Esophagus squamous epithelium (tissue), 5 donors: ENCODE results near the gene PINLYP. TPM values are rescaled to one million over a fixed set of nuclear protein-coding genes. Genes with fewer than 3 reads are reported as not detected.

Source experiments
- DNase-seq: peaks from one replicate; lab custom pipeline; 2025; lab: John Stamatoyannopoulos, UW
- H3K27ac ChIP-seq, 4 donors: fragments of 200-600 bp; sonication (generic); one replicate each; pipeline ENCODE4 v1.5.1; 2016 to 2019; ENCODE audit warnings: mild to moderate bottlenecking in 1 of 4
- H3K27me3 ChIP-seq, 4 donors: fragments of 200-600 bp; sonication (generic); 1 replicate in 3 of 4; 2 replicates in 1 of 4; pipeline versions ENCODE4 v1.5.1 to v1.6.0; 2017 to 2021; ENCODE audit warnings: antibody characterized with exemption in 1 of 4
- H3K36me3 ChIP-seq, 3 donors: fragments of 200-600 bp; sonication (generic); one replicate each; pipeline ENCODE4 v1.5.1; 2016 to 2019
- H3K4me1 ChIP-seq, 3 donors: fragments of 200-600 bp; sonication (generic); one replicate each; pipeline ENCODE4 v1.5.1; 2017 to 2019
- H3K4me3 ChIP-seq, 4 donors: fragments of 200-600 bp; sonication (generic); 1 replicate in 3 of 4; 2 replicates in 1 of 4; pipeline ENCODE4 v1.5.1; 2016 to 2019; ENCODE audit warnings: mild to moderate bottlenecking in 2 of 4, moderate library complexity in 1 of 4
- H3K9me3 ChIP-seq, 3 donors: fragments of 200-600 bp; sonication (generic); one replicate each; pipeline ENCODE4 v1.5.1; 2016 to 2019
- POLR2A ChIP-seq, 4 donors: fragments of 450-650 bp; IDR thresholded peaks; one replicate each; pipeline ENCODE4 v1.6.1; 2017; ENCODE audit warnings: antibody characterized with exemption in 4 of 4, mild to moderate bottlenecking in 4 of 4, moderate library complexity in 3 of 4
- WGBS, 2 donors: methylation state at CpG; one replicate each; pipeline ENCODE4 v1.1.5; 2018; 5-methylcytosine and 5-hydroxymethylcytosine counted together
- intact Hi-C: fragments of 100-400 bp; cut with DNase I; formaldehyde crosslinking; loops from one replicate; pipeline ENCODE4 v1.15.0; 2022
- total RNA-seq, 4 donors: library from RNA; depleted of rRNA; stranded (reverse); fragments of >200 nt; gene quantifications; one replicate each; pipeline ENCODE4 v1.1.0, GENCODE V29; 2016
- TF ChIP-seq, protein P1 (sequence below), 6 experiments: fragments of 450-650 bp in 4 of 6; fragments of 200-600 bp in 2 of 6; sonication (generic) in 2 of 6; IDR thresholded peaks; one replicate each; pipeline ENCODE4 v1.5.1; 2016 to 2019; ENCODE audit warnings: antibody characterized with exemption in 6 of 6, mild to moderate bottlenecking in 4 of 6, moderate library complexity in 4 of 6
- donor health status: DM: yes; HTN: yes; CAD: no.

PINLYP gene
- total RNA-seq, 4 donors from 2014 or later, result 1.9 to 23.3 (median 9.3) TPM

DNA sequence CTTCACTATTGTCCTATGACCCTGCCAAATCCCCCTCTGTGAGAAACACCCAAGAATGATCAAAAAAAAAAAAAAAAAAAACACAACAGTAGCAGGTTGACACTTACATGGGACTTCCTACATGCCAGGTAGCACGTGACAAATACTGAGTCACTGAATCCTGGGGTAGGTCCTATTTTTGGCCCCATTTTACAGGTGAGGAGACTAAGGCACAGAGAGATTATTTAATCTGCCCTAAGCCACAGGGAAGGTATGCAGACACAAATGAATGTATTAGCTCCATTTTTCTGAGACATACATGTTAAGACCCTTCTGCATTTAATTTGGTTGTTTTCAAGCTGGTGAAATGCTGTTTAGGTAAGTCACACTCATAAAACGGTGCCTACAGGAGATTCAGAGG is 26.9 kb upstream of the PINLYP start:
- Histone ChIP-seq H3K4me3 (no peak overlapping the region), H3K9me3 (no peaks in the 10 kb centered on the region), H3K27me3 (no peaks in the 10 kb centered on the region), H3K36me3 (peaks cover 9 to 86% (median 28%) of the 10 kb centered on the region in 3 donors), H3K4me1 (no peaks in the 10 kb centered on the region), H3K27ac (no peak overlapping the region)
- 63 to 88% methylated on average over 2 of the region's 2 CpGs for WGBS, 2 donors
- no peak for DNase-seq
- intact Hi-C loops, result no loop called here
- TF ChIP-seq POLR2A (IDR thresholded peaks at IDR 0.05), result no peak
- TF ChIP-seq, protein P1, sequence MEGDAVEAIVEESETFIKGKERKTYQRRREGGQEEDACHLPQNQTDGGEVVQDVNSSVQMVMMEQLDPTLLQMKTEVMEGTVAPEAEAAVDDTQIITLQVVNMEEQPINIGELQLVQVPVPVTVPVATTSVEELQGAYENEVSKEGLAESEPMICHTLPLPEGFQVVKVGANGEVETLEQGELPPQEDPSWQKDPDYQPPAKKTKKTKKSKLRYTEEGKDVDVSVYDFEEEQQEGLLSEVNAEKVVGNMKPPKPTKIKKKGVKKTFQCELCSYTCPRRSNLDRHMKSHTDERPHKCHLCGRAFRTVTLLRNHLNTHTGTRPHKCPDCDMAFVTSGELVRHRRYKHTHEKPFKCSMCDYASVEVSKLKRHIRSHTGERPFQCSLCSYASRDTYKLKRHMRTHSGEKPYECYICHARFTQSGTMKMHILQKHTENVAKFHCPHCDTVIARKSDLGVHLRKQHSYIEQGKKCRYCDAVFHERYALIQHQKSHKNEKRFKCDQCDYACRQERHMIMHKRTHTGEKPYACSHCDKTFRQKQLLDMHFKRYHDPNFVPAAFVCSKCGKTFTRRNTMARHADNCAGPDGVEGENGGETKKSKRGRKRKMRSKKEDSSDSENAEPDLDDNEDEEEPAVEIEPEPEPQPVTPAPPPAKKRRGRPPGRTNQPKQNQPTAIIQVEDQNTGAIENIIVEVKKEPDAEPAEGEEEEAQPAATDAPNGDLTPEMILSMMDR (IDR thresholded peaks at IDR 0.05), result no peak

DNA sequence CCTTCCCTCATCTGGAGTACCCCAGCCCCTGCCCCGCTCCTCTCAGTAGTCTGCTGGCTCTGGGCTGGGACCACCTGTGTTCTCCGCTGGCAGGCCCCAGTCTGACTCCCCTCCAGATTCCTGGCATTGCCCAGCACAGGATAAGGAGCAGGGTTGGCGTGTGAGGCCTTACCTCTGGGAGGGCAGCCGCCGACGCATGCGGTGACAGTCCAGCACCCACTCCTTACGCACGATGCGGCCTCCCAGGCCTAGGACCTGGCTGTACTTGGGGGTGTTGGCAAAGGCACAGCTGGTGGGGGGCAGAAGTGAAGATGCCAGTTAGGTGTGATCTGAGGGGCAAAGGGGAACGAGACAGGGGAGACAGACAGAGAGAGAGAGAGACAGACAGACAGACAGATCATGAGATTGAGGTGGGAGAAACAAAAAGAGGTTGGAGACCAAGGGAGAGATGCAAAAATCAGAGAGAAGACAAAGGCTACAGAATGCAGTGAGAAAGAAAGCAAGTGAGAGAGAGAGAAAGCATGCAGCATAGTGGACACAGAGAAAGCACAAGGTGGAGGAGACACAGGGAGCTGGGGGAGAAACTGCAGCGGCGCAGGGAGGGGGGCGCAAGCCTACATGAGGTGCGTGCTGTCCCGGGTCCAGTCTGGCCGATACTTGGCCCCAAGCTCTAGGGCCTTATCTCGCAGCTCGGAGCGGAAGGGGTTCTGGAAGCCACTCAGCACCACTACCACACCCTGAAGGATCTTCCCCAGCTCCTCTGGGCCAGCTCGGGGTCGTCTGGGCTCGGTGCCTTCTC is 24.0 kb upstream of the PINLYP start:
- TF ChIP-seq, protein P1 (IDR thresholded peaks at IDR 0.05), result no peak
- TF ChIP-seq POLR2A (IDR thresholded peaks at IDR 0.05), result no peak
- Histone ChIP-seq H3K4me1 (no peaks in the 10 kb centered on the region), H3K27ac (no peak overlapping the region), H3K36me3 (peaks cover 9 to 92% (median 30%) of the 10 kb centered on the region in 3 donors), H3K27me3 (no peaks in the 10 kb centered on the region), H3K9me3 (no peaks in the 10 kb centered on the region), H3K4me3 (no peak overlapping the region)
- 85 to 90% methylated on average over 10 to 18 of the region's 23 CpGs for WGBS, 2 donors
- intact Hi-C loops, result no loop called here
- DNase-seq, result no peak

DNA sequence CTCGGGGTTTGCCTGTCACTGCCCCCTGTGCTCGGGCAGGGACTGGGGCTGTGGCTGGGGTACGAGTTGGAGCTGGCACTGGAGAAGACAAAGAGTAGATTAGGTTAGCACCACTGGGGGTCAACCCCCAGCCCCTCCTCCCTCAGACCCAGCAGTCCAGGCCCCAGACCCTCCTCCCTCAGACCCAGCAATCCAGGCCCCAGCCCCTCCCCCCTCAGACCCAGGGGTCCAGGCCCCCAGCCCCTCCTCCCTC is 23.5 kb upstream of the PINLYP start:
- DNase-seq, result no peak
- H3K4me1 ChIP-seq, result no peaks in the 10 kb centered on the region
- H3K27ac ChIP-seq, result no peak overlapping the region
- H3K4me3 ChIP-seq, result no peak overlapping the region
- WGBS, 2 donors, result 81% methylated on average over 3 of the region's 3 CpGs; no CpG with 5 or more reads in 1 of the 2 donors
- no peaks in the 10 kb centered on the region for H3K9me3 ChIP-seq
- TF ChIP-seq, protein P1 (IDR thresholded peaks at IDR 0.05), result no peak
- TF ChIP-seq POLR2A (IDR thresholded peaks at IDR 0.05), result no peak
- intact Hi-C loops, result no loop called here
- no peaks in the 10 kb centered on the region for H3K27me3 ChIP-seq
- H3K36me3 ChIP-seq, result peaks cover 9 to 92% (median 30%) of the 10 kb centered on the region in 3 donors

DNA sequence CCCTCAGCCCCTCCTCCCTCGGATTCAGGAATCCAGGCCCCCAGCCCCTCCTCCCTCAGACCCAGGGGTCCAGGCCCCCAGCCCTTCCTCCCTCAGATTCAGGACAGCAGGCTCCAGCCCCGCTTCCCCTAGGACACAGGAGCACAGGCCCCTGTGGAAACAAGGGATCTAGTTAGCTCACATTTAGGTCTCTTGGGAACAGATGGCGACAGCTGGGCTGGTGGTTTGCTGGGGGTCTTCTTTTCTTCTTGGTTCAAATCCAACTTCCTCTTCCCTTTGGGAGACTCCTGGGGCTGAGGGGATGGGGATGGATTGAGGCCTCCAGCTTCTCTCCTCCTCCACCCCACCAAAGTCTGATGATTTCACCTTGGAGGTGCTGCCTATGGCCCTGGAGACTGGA is 23.0 kb upstream of the PINLYP start:
- H3K27ac ChIP-seq, result no peak overlapping the region
- intact Hi-C loops, result no loop called here
- WGBS, 2 donors, result 80 to 100% methylated on average over 1 to 2 of the region's 3 CpGs
- TF ChIP-seq POLR2A (IDR thresholded peaks at IDR 0.05), result no peak
- TF ChIP-seq, protein P1 (IDR thresholded peaks at IDR 0.05), result no peak
- H3K4me3 ChIP-seq, result no peak overlapping the region
- DNase-seq, result no peak
- H3K27me3 ChIP-seq, result no peaks in the 10 kb centered on the region
- no peaks in the 10 kb centered on the region for H3K9me3 ChIP-seq
- peaks cover 9 to 91% (median 30%) of the 10 kb centered on the region in 3 donors for H3K36me3 ChIP-seq
- no peaks in the 10 kb centered on the region for H3K4me1 ChIP-seq

DNA sequence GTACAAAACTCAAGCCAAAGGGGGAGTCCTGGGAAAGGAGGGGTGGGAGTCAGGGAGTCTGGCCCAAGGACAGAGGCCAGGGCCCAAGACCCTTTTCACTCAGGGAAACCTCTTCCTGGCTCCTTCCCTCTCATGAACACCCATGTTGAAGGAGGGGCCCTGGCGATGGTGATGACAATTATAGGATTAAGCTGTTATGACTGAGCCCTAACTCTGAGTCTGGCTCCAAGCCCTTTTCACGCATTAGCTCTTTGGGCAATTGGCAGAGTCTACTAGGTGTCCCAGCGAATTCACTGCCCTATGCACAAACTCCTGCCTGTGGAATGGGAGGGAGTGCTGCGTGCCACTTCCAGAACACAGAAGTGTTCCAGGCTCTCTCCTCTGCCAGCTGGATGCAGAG is 21.9 kb upstream of the PINLYP start:
- H3K4me3 ChIP-seq, result no peak overlapping the region
- WGBS, 2 donors, result 47 to 83% methylated on average over 2 to 4 of the region's 4 CpGs
- DNase-seq, result no peak
- no peaks in the 10 kb centered on the region for H3K4me1 ChIP-seq
- TF ChIP-seq, protein P1 (IDR thresholded peaks at IDR 0.05), result no peak
- TF ChIP-seq POLR2A (IDR thresholded peaks at IDR 0.05), result no peak
- no peak overlapping the region for H3K27ac ChIP-seq
- peaks cover 9 to 97% (median 37%) of the 10 kb centered on the region in 3 donors for H3K36me3 ChIP-seq
- intact Hi-C loops, result no loop called here
- H3K9me3 ChIP-seq, result no peaks in the 10 kb centered on the region
- H3K27me3 ChIP-seq, result no peaks in the 10 kb centered on the region
